ENCODE data around the gene KCTD1. TPM values are rescaled to one million over a fixed set of nuclear protein-coding genes. Genes with fewer than 3 reads are reported as not detected.

Gene KCTD1
- total and polyA plus RNA-seq, 4 experiments from 2014 or later, result 0.34 to 3.4 (median 2.8) TPM; not detected in 1

DNA sequence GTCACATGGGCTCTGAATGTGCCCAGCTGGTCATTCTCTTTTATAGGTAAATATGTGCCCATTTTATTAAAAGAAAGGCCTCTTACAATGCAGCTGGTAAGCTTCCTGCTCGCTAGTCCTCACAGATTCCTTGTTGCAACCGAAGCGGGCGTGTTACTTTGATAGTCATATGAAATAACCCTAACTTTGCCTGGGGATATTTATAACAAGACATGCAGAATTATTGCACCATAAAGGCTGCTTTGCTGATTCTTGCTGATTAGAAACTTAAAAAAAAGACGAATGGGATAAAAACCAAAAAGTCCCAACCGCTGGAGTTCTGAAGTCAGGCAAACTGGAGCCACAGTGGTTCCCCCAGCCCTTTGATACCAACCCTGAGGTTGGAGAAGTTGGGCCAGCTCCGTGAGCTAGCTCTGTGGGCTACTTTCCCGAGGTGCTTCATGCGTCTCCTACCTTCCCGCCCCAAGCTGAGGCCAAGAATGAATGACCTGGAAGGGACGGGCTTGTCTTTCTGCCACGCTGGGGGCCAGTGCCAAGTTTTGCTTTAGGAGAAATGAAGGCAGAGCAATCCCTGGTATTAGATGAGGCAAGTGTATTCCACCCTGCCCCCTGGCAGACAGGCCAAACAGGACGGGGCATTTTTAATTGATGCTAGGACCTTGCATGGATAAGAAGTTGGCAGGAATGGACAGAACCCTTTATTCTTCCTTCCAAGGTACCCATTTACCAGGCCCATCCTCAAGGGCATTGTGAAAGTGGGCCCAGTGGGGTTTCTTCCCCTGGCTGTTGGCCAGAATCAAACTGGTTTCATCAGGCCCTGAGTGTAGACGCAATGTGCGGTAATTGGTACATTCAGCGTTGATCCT, 140.4 kb downstream of the KCTD1 start:
- intact Hi-C loops (cut with micrococcal nuclease), result loop anchor here (5.0 kb wide), 1 partner anchor 1126 kb away; no protein-coding TSS in a partner anchor
- H3K27ac Mint-ChIP-seq, result no peak overlapping the region
- POLR2A ChIA-PET (ENCODE audit: partially characterized antibody), result no interaction called here

GRCh38 chr18:26406854-26407517, 141.4 kb downstream of the KCTD1 start:
- Mint-ChIP-seq H3K4me3 (no peak overlapping the region), H3K4me1 (no peaks in the 10 kb centered on the region), H3K36me3 (no peaks in the 10 kb centered on the region), H3K9me3 (no peaks in the 10 kb centered on the region), H3K27ac (no peak overlapping the region), H3K27me3 (no peaks in the 10 kb centered on the region)
- H3K27me3 ChIP-seq (ENCODE audit: insufficient read depth, low read length), result no peaks in the 10 kb centered on the region
- CTCF ChIA-PET (ENCODE audit: partially characterized antibody), result no interaction called here
- no peak overlapping the region for H3K27ac ChIP-seq (ENCODE audit: low read depth, low read length)
- intact Hi-C loops (cut with micrococcal nuclease), result loop anchor here (5.0 kb wide), 1 partner anchor 1125 kb away; no protein-coding TSS in a partner anchor
- H3K36me3 ChIP-seq (ENCODE audit: insufficient read depth, low read length), result no peaks in the 10 kb centered on the region
- H3K9me3 ChIP-seq (ENCODE audit: control insufficient read depth in 1 of 2, low read length in 2 of 2), result no peaks in the 10 kb centered on the region
- H3K4me1 ChIP-seq (ENCODE audit: insufficient read depth, low read length), result no peaks in the 10 kb centered on the region
- no peak for DNase-seq
- POLR2A ChIA-PET (ENCODE audit: partially characterized antibody), result no interaction called here
- H3K4me3 ChIP-seq (ENCODE audit: low read length in 2 of 2), result no peak overlapping the region

More for the DNA sequence above, 140.4 kb downstream of the KCTD1 start:
- Histone ChIP-seq H3K4me3 (ENCODE audit: low read length in 2 of 2) (no peak overlapping the region), H3K27me3 (ENCODE audit: insufficient read depth, low read length) (no peaks in the 10 kb centered on the region), H3K9me3 (ENCODE audit: control insufficient read depth in 1 of 2, low read length in 2 of 2) (no peaks in the 10 kb centered on the region), H3K4me1 (ENCODE audit: insufficient read depth, low read length) (no peaks in the 10 kb centered on the region), H3K27ac (ENCODE audit: low read depth, low read length) (no peak overlapping the region), H3K36me3 (ENCODE audit: insufficient read depth, low read length) (no peaks in the 10 kb centered on the region)
- CTCF ChIA-PET (ENCODE audit: partially characterized antibody), result no interaction called here
- DNase-seq, result no peak
- Mint-ChIP-seq H3K4me3 (no peak overlapping the region), H3K4me1 (no peaks in the 10 kb centered on the region), H3K27me3 (no peaks in the 10 kb centered on the region), H3K9me3 (no peaks in the 10 kb centered on the region), H3K36me3 (no peaks in the 10 kb centered on the region)

- CTCF ChIA-PET (ENCODE audit: partially characterized antibody), result no interaction called here
- no peaks in the 10 kb centered on the region for H3K36me3 Mint-ChIP-seq
Measured at GRCh38 chr18:26406324-26406723, 142.0 kb downstream of the KCTD1 start.

GRCh38 chr18:26405190-26405801, 143.1 kb downstream of the KCTD1 start:
- Histone ChIP-seq H3K9me3 (ENCODE audit: control insufficient read depth in 1 of 2, low read length in 2 of 2) (no peaks in the 10 kb centered on the region), H3K27ac (ENCODE audit: low read depth, low read length) (no peak overlapping the region), H3K27me3 (ENCODE audit: insufficient read depth, low read length) (no peaks in the 10 kb centered on the region), H3K4me3 (ENCODE audit: low read length in 2 of 2) (no peak overlapping the region), H3K4me1 (ENCODE audit: insufficient read depth, low read length) (no peaks in the 10 kb centered on the region), H3K36me3 (ENCODE audit: insufficient read depth, low read length) (no peaks in the 10 kb centered on the region)
- CTCF ChIA-PET (ENCODE audit: partially characterized antibody), result interaction anchor here (2.0 kb wide), 1 partner anchor 22 kb away, joined by 7 read pairs; no protein-coding TSS in a partner anchor
- no peaks in the 10 kb centered on the region for H3K9me3 Mint-ChIP-seq
- DNase-seq, result no peak
- no peaks in the 10 kb centered on the region for H3K4me1 Mint-ChIP-seq
- H3K27me3 Mint-ChIP-seq, result no peaks in the 10 kb centered on the region
- H3K27ac Mint-ChIP-seq, result no peak overlapping the region
- H3K4me3 Mint-ChIP-seq, result no peak overlapping the region
- POLR2A ChIA-PET (ENCODE audit: partially characterized antibody), result no interaction called here
- intact Hi-C loops (cut with micrococcal nuclease), result loop anchor here (5.0 kb wide), 1 partner anchor 1123 kb away; no protein-coding TSS in a partner anchor
- no peaks in the 10 kb centered on the region for H3K36me3 Mint-ChIP-seq

More at GRCh38 chr18:26406324-26406723, 142.0 kb downstream of the KCTD1 start:
- intact Hi-C loops (cut with micrococcal nuclease), result loop anchor here (5.0 kb wide), 1 partner anchor 1124 kb away; no protein-coding TSS in a partner anchor
- H3K4me3 Mint-ChIP-seq, result no peak overlapping the region
- no peaks in the 10 kb centered on the region for H3K27me3 Mint-ChIP-seq
- Histone ChIP-seq H3K9me3 (ENCODE audit: control insufficient read depth in 1 of 2, low read length in 2 of 2) (no peaks in the 10 kb centered on the region), H3K36me3 (ENCODE audit: insufficient read depth, low read length) (no peaks in the 10 kb centered on the region), H3K4me3 (ENCODE audit: low read length in 2 of 2) (no peak overlapping the region), H3K4me1 (ENCODE audit: insufficient read depth, low read length) (no peaks in the 10 kb centered on the region), H3K27ac (ENCODE audit: low read depth, low read length) (no peak overlapping the region), H3K27me3 (ENCODE audit: insufficient read depth, low read length) (no peaks in the 10 kb centered on the region)
- no peak overlapping the region for H3K27ac Mint-ChIP-seq
- no peak for DNase-seq
- H3K9me3 Mint-ChIP-seq, result no peaks in the 10 kb centered on the region
- POLR2A ChIA-PET (ENCODE audit: partially characterized antibody), result no interaction called here
- H3K4me1 Mint-ChIP-seq, result no peaks in the 10 kb centered on the region

Small RNAs within 50 kb of the gene (microRNA-seq; reads per million reads assigned to microRNA genes)
- gene MIR8057 (ENCODE audit: borderline microRNAs expressed, borderline number of aligned reads, borderline replicate concordance), result not detected
